GM18511 (cell line): ENCODE measurements around the gene DARS1.
"Not testable (repeated sequence)": the region's sequence is repeated elsewhere in the genome, so short reads cannot be mapped to it uniquely, and the experiment has no call there.

Source experiments
- ATAC-seq: cut with Tn5 transposase; IDR thresholded peaks from one replicate; pipeline ENCODE4 v1.9.1; 2021; ENCODE audit warnings: mild to moderate bottlenecking, moderate library complexity; ENCODE audit not compliant: unreplicated experiment

The DARS1 gene

GRCh38 chr2:135985826-135986393, 484 bp upstream of the DARS1 start:
- peak; percentile 51 for ATAC-seq

- peak; percentile 52 for ATAC-seq
Measured at GRCh38 chr2:135984199-135985017, 1.0 kb downstream of the DARS1 start.

- ATAC-seq = no peak
Measured at GRCh38 chr2:135980434-135981079, 4.9 kb downstream of the DARS1 start.

GRCh38 chr2:135975702-135976101, 9.7 kb downstream of the DARS1 start:
- ATAC-seq = no peak

- no peak for ATAC-seq
Measured at GRCh38 chr2:135974036-135974435, 11.4 kb downstream of the DARS1 start.

- ATAC-seq = no peak
Measured at GRCh38 chr2:135969655-135970387, 15.6 kb downstream of the DARS1 start.

GRCh38 chr2:135965756-135966155, 19.7 kb downstream of the DARS1 start:
- no peak for ATAC-seq

GRCh38 chr2:135964404-135964803, 21.0 kb downstream of the DARS1 start:
- not testable (repeated sequence) for ATAC-seq

GRCh38 chr2:135963841-135964240, 21.6 kb downstream of the DARS1 start:
- ATAC-seq = no peak

GRCh38 chr2:135962366-135963123, 22.9 kb downstream of the DARS1 start:
- no peak for ATAC-seq

- ATAC-seq = no peak
Measured at GRCh38 chr2:135960656-135961551, 24.5 kb downstream of the DARS1 start.

- ATAC-seq = no peak
Measured at GRCh38 chr2:135960150-135960549, 25.3 kb downstream of the DARS1 start.

- not testable (repeated sequence) for ATAC-seq
Measured at GRCh38 chr2:135958927-135959326, 26.5 kb downstream of the DARS1 start.

GRCh38 chr2:135954020-135954601, 31.3 kb downstream of the DARS1 start:
- ATAC-seq = no peak

- ATAC-seq = no peak
Measured at GRCh38 chr2:135952891-135953290, 32.5 kb downstream of the DARS1 start.

GRCh38 chr2:135951041-135951583, 34.3 kb downstream of the DARS1 start:
- no peak for ATAC-seq

- ATAC-seq = no peak
Measured at GRCh38 chr2:135949451-135950234, 35.8 kb downstream of the DARS1 start.
